Mesothelial cell of epicardium (in vitro differentiated cells): ENCODE data around the gene PCDHA7. TPM values are rescaled to one million over a fixed set of nuclear protein-coding genes. Genes with fewer than 3 reads are reported as not detected.
"Not testable (repeated sequence)": the region's sequence is repeated elsewhere in the genome, so short reads cannot be mapped to it uniquely, and the experiment has no call there.

Source experiments
- DNase-seq, 2 experiments: peaks; one replicate each; pipeline ENCODE4 v3.0.0; 2021; ENCODE audit warnings: low spot score in 2 of 2; ENCODE audit not compliant: unreplicated experiment in 2 of 2
- H3K27ac Mint-ChIP-seq: 2 replicates; pipeline ENCODE4 v1.8.0; 2021; ENCODE audit warnings: mixed read lengths
- H3K27me3 Mint-ChIP-seq: 2 replicates; pipeline ENCODE4 v1.8.0; 2021; ENCODE audit warnings: low read depth, mixed read lengths
- H3K36me3 Mint-ChIP-seq: 2 replicates; pipeline ENCODE4 v1.8.0; 2021; ENCODE audit warnings: mixed read lengths
- H3K4me1 Mint-ChIP-seq: 2 replicates; pipeline ENCODE4 v1.8.0; 2021; ENCODE audit warnings: mixed read lengths
- H3K4me3 Mint-ChIP-seq: 2 replicates; pipeline ENCODE4 v1.8.0; 2021; ENCODE audit warnings: mild to moderate bottlenecking, moderate library complexity, mixed read lengths
- H3K9me3 Mint-ChIP-seq: 2 replicates; pipeline ENCODE4 v1.8.0; 2021; ENCODE audit warnings: mixed read lengths
- CTCF ChIP-seq: fragments of 200-600 bp; sonication (generic); IDR thresholded peaks from one replicate; pipeline ENCODE4 v1.5.0; 2021; ENCODE audit warnings: antibody characterized with exemption; ENCODE audit not compliant: unreplicated experiment
- total RNA-seq: library from RNA; stranded (reverse); gene quantifications from 3 replicates; pipeline ENCODE4 v1.2.1, GENCODE V29; 2021

The PCDHA7 gene
- total RNA-seq: 4.2 to 5.5 TPM (median 4.5 TPM) in 3 replicates

GRCh38 chr5:140833993-140834392 is at the start of gene PCDHA7:
Gene PCDHA7 (plus strand): TSS chr5:140834269. CDS start chr5:140834384, 115 bp downstream.
- TF ChIP-seq CTCF: no peak
- no peaks in the 10 kb centered on the region for H3K27me3 Mint-ChIP-seq
- DNase-seq: no peak
- peaks cover 67% of the 10 kb centered on the region for H3K36me3 Mint-ChIP-seq
- peaks cover 36% of the 10 kb centered on the region for H3K9me3 Mint-ChIP-seq
- no peak within 1 kb of the TSS for H3K4me3 Mint-ChIP-seq
- no peak within 1 kb of the TSS for H3K27ac Mint-ChIP-seq
- H3K4me1 Mint-ChIP-seq: no peaks in the 10 kb centered on the region

- Mint-ChIP-seq H3K27ac (no peak within 1 kb of the TSS), H3K9me3 (peaks cover 51% of the 10 kb centered on the region), H3K36me3 (peaks cover 14% of the 10 kb centered on the region), H3K27me3 (no peaks in the 10 kb centered on the region), H3K4me1 (no peaks in the 10 kb centered on the region), H3K4me3 (no peak within 1 kb of the TSS)
- DNase-seq: no peak
- TF ChIP-seq CTCF: no peak
Measured at GRCh38 chr5:140785905-140786686, 48.0 kb upstream of the PCDHA7 start, which contains the start of gene PCDHA1. Gene PCDHA1 (plus strand): TSS chr5:140786140.

- not testable (repeated sequence) for H3K4me1 Mint-ChIP-seq, H3K27me3 Mint-ChIP-seq, DNase-seq, H3K27ac Mint-ChIP-seq, H3K36me3 Mint-ChIP-seq, H3K4me3 Mint-ChIP-seq
- H3K9me3 Mint-ChIP-seq: peaks cover 53% of the 10 kb centered on the region
Measured at GRCh38 chr5:140787422-140787821, 46.6 kb upstream of the PCDHA7 start.

- DNase-seq, H3K27ac Mint-ChIP-seq, H3K4me3 Mint-ChIP-seq, H3K4me1 Mint-ChIP-seq, H3K27me3 Mint-ChIP-seq: not testable (repeated sequence)
- H3K36me3 Mint-ChIP-seq: peaks cover 13% of the 10 kb centered on the region
- H3K9me3 Mint-ChIP-seq: peaks cover 53% of the 10 kb centered on the region
Measured at GRCh38 chr5:140787849-140788504, 46.1 kb upstream of the PCDHA7 start.

- Mint-ChIP-seq H3K4me3 (no peak overlapping the region), H3K27me3 (no peaks in the 10 kb centered on the region), H3K36me3 (peaks cover 21% of the 10 kb centered on the region), H3K9me3 (peaks cover 49% of the 10 kb centered on the region), H3K4me1 (no peaks in the 10 kb centered on the region), H3K27ac (no peak overlapping the region)
- no peak for DNase-seq
- no peak for TF ChIP-seq CTCF
Measured at GRCh38 chr5:140791089-140791488, 43.0 kb upstream of the PCDHA7 start.

GRCh38 chr5:140794595-140795258 is 39.3 kb upstream of the PCDHA7 start, which contains the start of gene PCDHA2:
Gene PCDHA2 (plus strand): TSS chr5:140794852.
- H3K36me3 Mint-ChIP-seq: peaks cover 23% of the 10 kb centered on the region
- no peak for TF ChIP-seq CTCF
- no peak within 1 kb of the TSS for H3K27ac Mint-ChIP-seq
- H3K4me1 Mint-ChIP-seq: no peaks in the 10 kb centered on the region
- DNase-seq: no peak
- H3K27me3 Mint-ChIP-seq: no peaks in the 10 kb centered on the region
- H3K9me3 Mint-ChIP-seq: peaks cover 44% of the 10 kb centered on the region
- peak within 1 kb of the TSS; percentile 49 for H3K4me3 Mint-ChIP-seq
